ENCODE data around the gene TATDN3. TPM values are rescaled to one million over a fixed set of nuclear protein-coding genes. Genes with fewer than 3 reads are reported as not detected.

Gene TATDN3
- total RNA-seq, 1 donor from 2014 or later = 14.4 TPM

GRCh38 chr1:212781225-212781624 is 10.5 kb upstream of the TATDN3 start:
- Mint-ChIP-seq H3K4me1 (ENCODE audit: low read depth) (peaks cover 4% of the 10 kb centered on the region), H3K9me3 (no peaks in the 10 kb centered on the region), H3K27me3 (ENCODE audit: insufficient read depth) (no peaks in the 10 kb centered on the region), H3K36me3 (ENCODE audit: low read depth) (peaks cover 26% of the 10 kb centered on the region), H3K27ac (no peak overlapping the region), H3K4me3 (no peak overlapping the region)
- intact Hi-C loops (cut with micrococcal nuclease) = loop anchor here (5.0 kb wide), 1 partner anchor 324 kb away; no protein-coding TSS in a partner anchor
- no peak for DNase-seq (ENCODE audit: low spot score)

GRCh38 chr1:212782422-212783154 is 9.1 kb upstream of the TATDN3 start:
- Mint-ChIP-seq H3K4me1 (ENCODE audit: low read depth) (peaks cover 4% of the 10 kb centered on the region), H3K36me3 (ENCODE audit: low read depth) (peaks cover 32% of the 10 kb centered on the region), H3K27me3 (ENCODE audit: insufficient read depth) (no peaks in the 10 kb centered on the region), H3K27ac (no peak overlapping the region), H3K9me3 (no peaks in the 10 kb centered on the region), H3K4me3 (no peak overlapping the region)
- DNase-seq (ENCODE audit: low spot score) = no peak
- intact Hi-C loops (cut with micrococcal nuclease) = loop anchor here (1.0 to 5.0 kb wide), 8 partner anchors 14 to 325 kb away; partner anchors contain the start of genes ATF3 and BATF3

- H3K4me1 Mint-ChIP-seq (ENCODE audit: low read depth) = peaks cover 9% of the 10 kb centered on the region
- H3K27ac Mint-ChIP-seq = peak overlapping the region; percentile 2
- intact Hi-C loops (cut with micrococcal nuclease) = loop anchor here (2.0 to 5.0 kb wide), 3 partner anchors 15 to 327 kb away; partner anchors contain the start of gene ATF3
Observed at GRCh38 chr1:212783976-212784375, 7.7 kb upstream of the TATDN3 start.

GRCh38 chr1:212785871-212786270 is 5.8 kb upstream of the TATDN3 start:
- Mint-ChIP-seq H3K27me3 (ENCODE audit: insufficient read depth) (no peaks in the 10 kb centered on the region), H3K9me3 (no peaks in the 10 kb centered on the region), H3K4me1 (ENCODE audit: low read depth) (peaks cover 15% of the 10 kb centered on the region), H3K27ac (no peak overlapping the region), H3K4me3 (no peak overlapping the region), H3K36me3 (ENCODE audit: low read depth) (peaks cover 27% of the 10 kb centered on the region)
- no peak for DNase-seq (ENCODE audit: low spot score)
- intact Hi-C loops (cut with micrococcal nuclease) = no loop called here

More at GRCh38 chr1:212783976-212784375, 7.7 kb upstream of the TATDN3 start:
- Mint-ChIP-seq H3K9me3 (no peaks in the 10 kb centered on the region), H3K27me3 (ENCODE audit: insufficient read depth) (no peaks in the 10 kb centered on the region), H3K4me3 (no peak overlapping the region), H3K36me3 (ENCODE audit: low read depth) (peaks cover 27% of the 10 kb centered on the region)
- DNase-seq (ENCODE audit: low spot score) = no peak

- no peak for DNase-seq (ENCODE audit: low spot score)
- Mint-ChIP-seq H3K4me1 (ENCODE audit: low read depth) (peaks cover 30% of the 10 kb centered on the region), H3K27ac (peak overlapping the region; percentile 98), H3K36me3 (ENCODE audit: low read depth) (peaks cover 17% of the 10 kb centered on the region), H3K9me3 (peaks cover 4% of the 10 kb centered on the region), H3K27me3 (ENCODE audit: insufficient read depth) (no peaks in the 10 kb centered on the region), H3K4me3 (peak overlapping the region; percentile 99)
- intact Hi-C loops (cut with micrococcal nuclease) = loop anchor here (1.0 to 10.0 kb wide), 12 partner anchors 21 to 1116 kb away; partner anchors contain the start of genes ANGEL2, ATF3, DTL and FLVCR1
Observed at GRCh38 chr1:212791261-212791675, 426 bp upstream of the TATDN3 start.

- Mint-ChIP-seq H3K4me3 (peak overlapping the region; percentile 99), H3K27ac (peak overlapping the region; percentile 98), H3K36me3 (ENCODE audit: low read depth) (peaks cover 16% of the 10 kb centered on the region), H3K9me3 (peaks cover 4% of the 10 kb centered on the region), H3K27me3 (ENCODE audit: insufficient read depth) (no peaks in the 10 kb centered on the region), H3K4me1 (ENCODE audit: low read depth) (peaks cover 30% of the 10 kb centered on the region)
- no peak for DNase-seq (ENCODE audit: low spot score)
- intact Hi-C loops (cut with micrococcal nuclease) = loop anchor here (5.0 to 10.0 kb wide), 3 partner anchors 225 to 1118 kb away; partner anchors contain the start of genes LPGAT1 and NEK2
Observed at GRCh38 chr1:212792396-212792908, 758 bp downstream of the TATDN3 start.

GRCh38 chr1:212794561-212795014 is 2.9 kb downstream of the TATDN3 start:
- Mint-ChIP-seq H3K9me3 (peaks cover 4% of the 10 kb centered on the region), H3K27me3 (ENCODE audit: insufficient read depth) (no peaks in the 10 kb centered on the region), H3K4me3 (peak overlapping the region; percentile 16), H3K27ac (peak overlapping the region; percentile 82), H3K4me1 (ENCODE audit: low read depth) (peaks cover 23% of the 10 kb centered on the region), H3K36me3 (ENCODE audit: low read depth) (peaks cover 26% of the 10 kb centered on the region)
- intact Hi-C loops (cut with micrococcal nuclease) = loop anchor here (5.0 to 10.0 kb wide), 3 partner anchors 227 to 1120 kb away; partner anchors contain the start of genes LPGAT1 and NEK2
- DNase-seq (ENCODE audit: low spot score) = no peak

GRCh38 chr1:212797681-212798080 is 6.0 kb downstream of the TATDN3 start:
- Mint-ChIP-seq H3K36me3 (ENCODE audit: low read depth) (peaks cover 34% of the 10 kb centered on the region), H3K4me1 (ENCODE audit: low read depth) (peaks cover 16% of the 10 kb centered on the region), H3K9me3 (peaks cover 4% of the 10 kb centered on the region), H3K4me3 (no peak overlapping the region), H3K27ac (no peak overlapping the region), H3K27me3 (ENCODE audit: insufficient read depth) (no peaks in the 10 kb centered on the region)
- intact Hi-C loops (cut with micrococcal nuclease) = loop anchor here (10.0 kb wide), 1 partner anchor 1123 kb away; the partner anchor contains the start of gene NEK2
- DNase-seq (ENCODE audit: low spot score) = no peak

- no peak overlapping the region for H3K4me3 Mint-ChIP-seq
- H3K27ac Mint-ChIP-seq = no peak overlapping the region
- no peak for DNase-seq (ENCODE audit: low spot score)
- H3K4me1 Mint-ChIP-seq (ENCODE audit: low read depth) = no peaks in the 10 kb centered on the region
- H3K27me3 Mint-ChIP-seq (ENCODE audit: insufficient read depth) = no peaks in the 10 kb centered on the region
- intact Hi-C loops (cut with micrococcal nuclease) = no loop called here
- H3K36me3 Mint-ChIP-seq (ENCODE audit: low read depth) = peaks cover 18% of the 10 kb centered on the region
- H3K9me3 Mint-ChIP-seq = no peaks in the 10 kb centered on the region
Observed at GRCh38 chr1:212805767-212806166, 14.1 kb downstream of the TATDN3 start.

GRCh38 chr1:212814537-212815334 is 23.0 kb downstream of the TATDN3 start:
- Mint-ChIP-seq H3K9me3 (no peaks in the 10 kb centered on the region), H3K4me3 (no peak overlapping the region), H3K36me3 (ENCODE audit: low read depth) (peaks cover 4% of the 10 kb centered on the region), H3K27ac (no peak overlapping the region), H3K27me3 (ENCODE audit: insufficient read depth) (peaks cover 4% of the 10 kb centered on the region), H3K4me1 (ENCODE audit: low read depth) (peaks cover 4% of the 10 kb centered on the region)
- intact Hi-C loops (cut with micrococcal nuclease) = loop anchor here (1.0 kb wide), 1 partner anchor 181 kb away; no protein-coding TSS in a partner anchor
- DNase-seq (ENCODE audit: low spot score) = no peak

GRCh38 chr1:212816567-212817278 is 25.0 kb downstream of the TATDN3 start:
- H3K27me3 Mint-ChIP-seq (ENCODE audit: insufficient read depth) = peaks cover 4% of the 10 kb centered on the region
- no peak overlapping the region for H3K4me3 Mint-ChIP-seq
- H3K4me1 Mint-ChIP-seq (ENCODE audit: low read depth) = peaks cover 7% of the 10 kb centered on the region
- intact Hi-C loops (cut with micrococcal nuclease) = no loop called here
- H3K27ac Mint-ChIP-seq = no peak overlapping the region
- DNase-seq (ENCODE audit: low spot score) = no peak
- no peaks in the 10 kb centered on the region for H3K9me3 Mint-ChIP-seq
- peaks cover 4% of the 10 kb centered on the region for H3K36me3 Mint-ChIP-seq (ENCODE audit: low read depth)

- intact Hi-C loops (cut with micrococcal nuclease) = no loop called here
- H3K9me3 Mint-ChIP-seq = peaks cover 8% of the 10 kb centered on the region
Observed at GRCh38 chr1:212819726-212820125, 28.0 kb downstream of the TATDN3 start.

More at GRCh38 chr1:212819726-212820125, 28.0 kb downstream of the TATDN3 start:
- peaks cover 7% of the 10 kb centered on the region for H3K4me1 Mint-ChIP-seq (ENCODE audit: low read depth)
- no peak overlapping the region for H3K27ac Mint-ChIP-seq
- no peak overlapping the region for H3K4me3 Mint-ChIP-seq
- peaks cover 4% of the 10 kb centered on the region for H3K27me3 Mint-ChIP-seq (ENCODE audit: insufficient read depth)
- DNase-seq (ENCODE audit: low spot score) = no peak
- H3K36me3 Mint-ChIP-seq (ENCODE audit: low read depth) = peaks cover 6% of the 10 kb centered on the region
